HG03378 (cell line): ENCODE results near the gene RBL1.
"Not testable (repeated sequence)": the region's sequence is repeated elsewhere in the genome, so short reads cannot be mapped to it uniquely, and the experiment has no call there.

Experiments used
- ATAC-seq: cut with Tn5 transposase; IDR thresholded peaks from one replicate; pipeline ENCODE4 v1.9.1; 2021; ENCODE audit warnings: mild to moderate bottlenecking, moderate library complexity; ENCODE audit not compliant: unreplicated experiment

The RBL1 gene

DNA sequence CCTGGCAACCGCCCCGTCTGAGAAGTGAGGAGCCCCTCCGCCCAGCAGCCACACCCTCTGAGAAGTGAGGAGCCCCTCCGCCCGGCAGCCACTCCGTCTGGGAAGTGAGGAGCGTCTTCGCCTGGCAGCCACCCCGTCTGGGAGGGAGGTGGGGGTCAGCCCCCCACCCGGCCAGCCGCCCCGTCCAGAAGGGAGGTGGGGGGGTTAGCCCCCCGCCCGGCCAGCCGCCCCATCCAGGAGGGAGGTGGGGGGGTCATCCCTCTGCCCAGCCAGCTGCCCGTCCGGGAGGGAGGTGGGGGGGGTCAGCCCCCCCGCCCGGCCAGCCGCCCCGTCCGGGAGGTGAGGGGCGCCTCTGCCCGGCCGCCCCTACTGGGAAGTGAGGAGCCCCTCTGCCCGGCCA is 95.6 kb downstream of the RBL1 start:
- not testable (repeated sequence) for ATAC-seq

GRCh38 chr20:36998652-36999051 is 97.1 kb downstream of the RBL1 start:
- ATAC-seq: no peak

DNA sequence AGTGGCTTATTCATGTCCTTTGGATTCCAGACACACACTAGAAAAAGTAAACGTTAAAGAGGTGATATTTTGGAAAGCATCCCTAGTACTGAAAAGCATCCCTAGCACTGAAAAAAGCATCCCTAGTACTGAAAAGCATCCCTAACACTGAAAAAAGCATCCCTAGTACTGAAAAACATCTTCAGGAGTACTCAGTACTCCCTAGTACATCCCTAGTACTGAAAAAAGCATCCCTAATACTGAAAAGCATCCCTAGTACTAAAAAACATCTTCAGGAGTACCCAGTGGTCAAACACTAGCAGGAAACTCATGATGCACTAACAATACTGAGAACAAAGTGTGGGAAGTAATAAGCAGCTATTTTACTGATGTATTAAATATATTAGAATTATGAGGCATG is 98.7 kb downstream of the RBL1 start:
- no peak for ATAC-seq

- ATAC-seq: not testable (repeated sequence)
These were observed 101.6 kb downstream of the RBL1 start for GRCh38 chr20:36994221-36994620.

- ATAC-seq: no peak
These were observed 102.9 kb downstream of the RBL1 start for GRCh38 chr20:36992802-36993334.

DNA sequence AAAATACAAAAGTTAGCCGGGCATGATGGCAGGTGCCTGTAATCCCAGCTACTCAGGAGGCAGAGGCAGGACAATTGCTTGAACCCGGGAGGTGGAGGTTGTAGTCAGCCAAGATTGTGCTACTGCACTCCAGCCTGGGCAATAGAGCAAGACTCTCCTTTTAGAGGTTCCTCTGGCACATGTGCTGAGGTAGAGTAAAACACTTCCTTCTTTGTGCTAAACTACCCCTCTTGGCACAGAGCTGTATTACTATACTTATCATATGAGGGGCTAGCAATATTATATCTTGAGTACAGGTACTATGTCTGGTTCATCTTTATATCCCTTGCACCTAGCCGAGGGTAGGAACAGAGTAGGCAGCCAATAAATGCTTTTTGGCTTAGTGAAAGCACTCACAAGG is 104.1 kb downstream of the RBL1 start:
- no peak for ATAC-seq

DNA sequence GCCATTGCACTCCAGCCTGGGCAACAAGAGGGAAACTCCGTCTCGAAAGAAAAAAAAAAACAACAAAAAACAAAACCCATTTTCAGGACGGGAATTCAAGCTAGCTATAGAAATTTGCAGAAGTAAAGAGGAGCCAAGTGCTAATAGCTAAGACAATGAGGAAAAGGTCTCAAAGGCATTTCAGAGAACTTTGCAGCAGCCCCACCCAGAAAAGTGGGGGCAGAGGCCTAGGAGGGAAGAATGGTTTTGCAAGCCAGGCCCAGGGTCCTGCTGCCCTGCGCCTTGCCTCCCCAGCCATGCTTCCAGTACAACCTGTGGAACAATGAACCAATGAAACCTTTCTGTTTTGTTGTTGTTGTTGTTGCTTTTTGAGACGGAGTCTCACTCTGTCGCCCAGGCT is 106.0 kb downstream of the RBL1 start:
- no peak for ATAC-seq

GRCh38 chr20:36988494-36988966 is 107.3 kb downstream of the RBL1 start:
- no peak for ATAC-seq

- ATAC-seq: no peak
These were observed 111.5 kb downstream of the RBL1 start for GRCh38 chr20:36984257-36984638.

DNA sequence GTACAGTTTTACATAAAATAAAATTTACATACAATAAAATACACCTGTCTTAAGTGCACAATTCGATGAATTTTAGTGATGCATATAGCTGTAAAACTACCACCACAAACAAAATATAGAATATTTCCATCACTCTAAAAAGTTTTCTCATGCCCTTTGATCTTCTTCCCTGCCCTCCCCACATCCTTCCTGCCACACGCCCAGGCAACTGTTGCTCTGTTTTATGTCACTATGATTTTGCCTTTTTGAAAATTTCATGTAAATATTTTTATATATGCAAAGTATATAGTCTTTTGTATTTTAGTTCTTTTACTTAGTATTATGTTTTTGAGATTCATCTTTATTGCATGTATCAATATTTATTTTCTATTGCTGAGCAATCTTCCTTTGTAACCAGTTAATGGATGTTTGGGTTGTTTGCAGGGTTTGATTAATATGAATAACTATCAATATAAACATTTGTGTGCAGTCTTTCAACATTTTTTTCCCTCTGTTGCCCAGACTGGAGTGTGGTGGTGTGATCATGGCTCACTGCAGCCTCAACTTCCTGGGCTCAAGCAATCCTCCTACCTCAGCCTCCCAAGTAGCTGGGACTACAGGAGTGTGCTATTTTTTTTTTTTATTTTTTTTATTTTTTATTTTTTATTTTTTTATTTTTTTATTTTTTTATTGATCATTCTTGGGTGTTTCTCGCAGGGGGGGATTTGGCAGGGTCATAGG is 120.5 kb downstream of the RBL1 start:
- ATAC-seq: no peak

DNA sequence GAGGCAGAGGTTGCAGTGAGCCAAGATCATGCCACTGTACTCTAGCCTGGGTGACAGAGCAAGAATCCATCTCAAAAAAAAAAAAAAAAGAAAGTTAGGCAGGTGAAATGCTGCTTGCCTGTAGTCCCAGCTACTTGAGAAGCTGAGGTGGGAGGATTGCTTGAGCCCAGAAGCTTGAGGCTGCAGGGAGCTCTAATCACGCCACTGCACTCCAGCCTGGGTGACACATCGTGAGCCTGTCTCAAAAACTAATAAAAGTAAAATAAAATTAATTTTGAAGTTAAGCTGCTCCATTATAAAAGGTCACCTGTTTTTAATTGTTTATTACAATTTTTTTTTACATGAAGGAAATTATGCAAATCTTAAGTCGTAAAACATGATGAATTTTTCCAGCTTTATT is 121.1 kb downstream of the RBL1 start:
- ATAC-seq: no peak

- no peak for ATAC-seq
These were observed 124.7 kb downstream of the RBL1 start for GRCh38 chr20:36971103-36971502.

DNA sequence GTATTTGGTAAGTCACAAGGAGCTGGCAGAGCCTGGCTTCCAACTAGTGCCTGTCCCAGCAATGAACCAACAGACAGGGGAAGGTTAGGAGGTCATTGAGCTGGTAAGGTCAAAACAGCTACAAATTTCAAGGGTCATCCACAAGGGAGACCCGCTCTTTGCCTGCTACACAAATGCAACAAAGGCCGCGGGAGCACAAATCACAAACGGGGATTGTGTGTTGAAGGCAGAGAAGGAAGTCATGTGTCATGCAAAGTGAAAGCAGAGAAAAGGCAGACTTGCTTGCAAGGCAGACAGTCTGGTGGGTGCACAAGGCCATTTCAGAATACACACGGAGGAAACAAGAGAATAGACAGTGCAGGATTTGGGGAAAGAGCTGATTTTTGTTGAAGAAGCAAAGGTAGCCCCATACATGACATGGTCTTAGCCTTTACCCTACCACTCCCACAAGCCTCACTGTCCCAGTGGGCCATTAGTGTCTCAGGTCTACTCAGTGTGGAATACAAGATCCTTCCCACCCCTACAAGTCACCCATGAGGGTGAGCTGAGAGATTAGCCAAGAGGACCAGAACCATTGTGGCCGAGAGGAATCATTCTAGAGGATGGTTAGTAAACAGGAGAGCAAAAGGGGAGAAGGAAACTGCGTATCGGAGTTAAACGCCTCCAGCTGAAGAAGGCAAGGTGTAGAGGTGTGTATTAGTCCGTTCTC is 126.2 kb downstream of the RBL1 start:
- ATAC-seq: no peak

- no peak for ATAC-seq
These were observed 126.7 kb downstream of the RBL1 start for GRCh38 chr20:36969051-36969450.

GRCh38 chr20:36967636-36968035 is 128.2 kb downstream of the RBL1 start:
- ATAC-seq: no peak

GRCh38 chr20:36966965-36967364 is 128.8 kb downstream of the RBL1 start:
- ATAC-seq: not testable (repeated sequence)

DNA sequence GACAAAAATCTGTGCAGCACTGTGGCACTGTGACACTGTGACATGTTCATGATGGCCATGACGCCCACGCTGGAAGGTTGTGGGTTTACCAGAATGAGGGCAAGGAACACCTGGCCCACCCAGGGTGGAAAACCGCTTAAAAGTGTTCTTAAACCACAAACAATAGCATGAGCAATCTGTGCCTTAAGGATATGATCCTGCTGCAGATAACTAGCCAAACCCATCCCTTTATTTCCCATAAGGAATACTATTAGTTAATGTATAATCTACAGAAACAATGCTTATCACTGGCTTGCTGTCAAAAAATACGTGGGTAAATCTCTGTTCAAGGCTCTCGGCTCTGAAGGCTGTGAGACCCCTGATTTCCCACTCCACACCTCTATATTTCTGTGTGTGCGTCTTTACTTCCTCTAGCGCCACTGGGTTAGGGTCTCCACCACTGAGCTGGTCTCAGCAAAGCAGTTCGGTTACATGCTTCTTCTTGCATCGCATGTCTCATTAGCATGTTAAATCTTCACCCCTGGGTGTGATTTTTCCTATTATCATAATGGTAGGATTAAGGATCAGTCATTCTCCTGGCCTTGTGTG is 133.3 kb downstream of the RBL1 start:
- ATAC-seq: not testable (repeated sequence)

GRCh38 chr20:36959242-36959641 is 136.6 kb downstream of the RBL1 start:
- no peak for ATAC-seq

- no peak for ATAC-seq
These were observed 137.7 kb downstream of the RBL1 start for GRCh38 chr20:36957875-36958667.

- ATAC-seq: no peak
These were observed 139.1 kb downstream of the RBL1 start for GRCh38 chr20:36956674-36957073.

DNA sequence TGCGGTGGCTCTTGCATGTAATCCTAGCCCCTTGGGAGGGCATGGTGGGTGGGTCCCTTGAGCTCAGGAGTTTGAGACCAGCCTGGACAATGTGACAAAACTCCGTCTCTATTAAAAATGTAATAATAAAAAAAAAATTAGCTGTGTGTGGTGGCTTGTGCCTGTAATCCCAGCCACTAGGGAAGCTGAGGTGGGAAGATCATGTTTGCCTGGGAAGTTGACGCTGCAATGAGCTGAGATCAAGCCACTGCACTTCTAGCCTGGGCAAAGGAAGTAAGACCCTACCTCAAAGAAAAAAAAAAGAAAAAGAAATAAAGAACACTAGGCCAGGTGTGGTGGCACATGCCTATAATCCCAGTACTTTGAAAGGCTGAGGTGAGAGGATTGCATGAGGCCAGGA is 139.8 kb downstream of the RBL1 start:
- ATAC-seq: no peak
